NCI-H2227 treated with DMSO at 0.1 percent for 48 hours (cell line): Measurements from ENCODE around the gene ZNF117.
"Not testable (repeated sequence)": the region's sequence is repeated elsewhere in the genome, so short reads cannot be mapped to it uniquely, and the experiment has no call there.

Experiments used
- DNase-seq: peaks from one replicate; lab custom pipeline; 2025; lab: John Stamatoyannopoulos, UW

Gene ZNF117

DNA sequence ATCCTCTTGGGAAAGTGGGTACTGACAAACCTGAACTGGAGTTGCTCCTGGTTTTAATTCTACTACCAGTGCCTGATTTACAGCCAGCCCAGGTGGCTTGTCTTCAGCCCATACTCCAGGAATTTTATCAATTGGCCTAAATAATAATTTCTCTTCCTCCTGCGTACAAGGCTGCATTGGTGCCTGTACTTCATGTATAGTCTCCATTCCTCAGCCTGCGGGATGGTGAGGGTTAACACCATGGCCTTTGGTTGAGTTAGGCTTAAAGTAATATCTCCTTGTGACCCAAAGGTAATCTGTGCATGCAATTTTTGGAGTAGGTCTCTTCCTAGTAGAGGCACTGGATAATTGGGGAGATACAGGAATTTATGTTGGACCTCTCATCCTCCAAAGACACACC, 5.5 kb upstream of the ZNF117 start:
- DNase-seq: no peak

DNA sequence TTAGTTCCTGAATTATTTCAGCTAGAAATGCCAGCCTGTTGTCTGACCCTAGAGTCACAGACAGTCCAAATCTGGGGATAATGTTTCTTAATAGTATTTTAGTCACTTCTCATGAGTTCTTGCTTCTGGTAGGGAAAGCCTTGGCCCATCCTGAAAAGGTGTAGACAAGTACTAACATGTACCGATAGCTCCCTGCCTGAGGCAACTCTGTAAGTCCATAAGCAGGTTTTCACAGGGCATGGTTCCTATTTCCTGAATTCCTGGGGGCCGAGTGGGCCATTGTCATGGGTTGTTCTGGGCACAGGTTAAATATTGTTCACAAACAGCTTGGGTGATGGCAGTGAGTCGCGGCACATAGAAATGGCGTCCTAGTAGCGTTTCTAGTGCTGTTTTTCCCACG, 3.1 kb upstream of the ZNF117 start:
- no peak for DNase-seq

DNA sequence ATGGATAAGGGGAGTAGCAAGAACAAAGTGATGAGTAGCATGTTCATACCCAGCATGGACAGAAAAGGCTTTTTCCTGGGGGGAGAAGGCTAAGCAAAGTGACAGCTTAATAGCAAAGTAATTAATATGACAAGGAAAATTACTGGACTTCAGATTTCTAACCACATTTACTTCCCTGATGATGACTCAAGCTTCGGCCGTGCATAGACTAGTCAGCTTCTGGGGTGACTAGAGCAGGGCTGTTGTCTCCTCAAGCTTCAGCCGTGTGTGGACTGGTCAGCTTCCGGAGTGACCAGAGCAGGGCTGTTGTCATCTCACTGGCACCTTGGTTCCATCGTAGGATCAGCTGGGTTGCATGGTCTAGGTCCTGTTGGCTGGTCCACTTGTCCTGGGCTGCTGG, 2.1 kb upstream of the ZNF117 start:
- no peak for DNase-seq

DNA sequence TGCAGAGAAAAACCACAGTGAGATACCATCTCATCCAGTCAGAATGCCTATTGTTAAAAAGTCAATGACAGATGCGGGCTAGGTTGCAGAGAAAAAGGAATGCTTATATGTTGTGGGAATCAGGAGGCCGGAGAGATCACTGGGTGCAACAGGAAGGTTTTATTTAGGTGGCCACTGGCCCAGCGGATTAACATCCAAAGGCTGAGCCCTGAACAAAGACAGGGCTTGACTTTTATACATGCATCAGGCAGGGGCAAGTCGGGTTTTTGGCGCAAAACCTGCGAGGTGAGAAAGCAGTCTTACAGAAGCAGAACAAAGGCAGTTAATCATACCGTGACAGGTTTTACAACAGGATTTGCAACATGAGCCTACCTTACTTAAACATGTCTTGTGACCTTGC, 620 bp downstream of the ZNF117 start:
- DNase-seq: no peak

DNA sequence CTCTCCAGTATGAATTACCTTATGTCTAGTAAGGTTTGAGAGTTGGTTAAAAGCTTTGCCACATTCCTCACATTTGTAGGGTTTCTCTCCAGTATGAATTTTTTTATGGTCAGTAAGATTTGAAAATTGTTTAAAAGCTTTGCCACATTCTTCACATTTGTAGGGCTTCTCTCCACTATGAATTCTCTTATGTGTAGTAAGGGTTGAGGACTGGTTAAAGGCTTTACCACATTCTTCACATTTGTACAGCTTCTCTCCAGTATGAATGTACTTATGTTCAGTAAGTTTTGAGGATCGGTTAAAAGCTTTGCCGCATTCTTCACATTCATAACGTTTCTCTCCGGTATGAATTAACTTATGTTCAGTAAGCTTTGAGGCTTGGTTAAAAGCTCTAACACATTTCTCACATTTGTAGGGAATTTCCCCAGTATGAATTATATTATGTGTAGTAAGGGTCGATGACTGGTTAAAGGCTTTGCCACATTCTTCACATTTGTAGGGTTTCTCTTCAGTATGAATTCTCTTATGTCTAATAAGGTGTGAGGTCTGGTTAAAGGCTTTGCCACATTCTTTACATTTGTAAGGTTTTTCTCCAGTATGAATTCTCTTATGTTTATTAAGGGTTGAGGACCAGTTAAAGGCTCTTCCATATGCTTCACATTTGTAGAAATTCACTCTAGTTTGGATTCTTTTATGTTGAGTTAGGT, 12.2 kb downstream of the ZNF117 start:
- no peak for DNase-seq

DNA sequence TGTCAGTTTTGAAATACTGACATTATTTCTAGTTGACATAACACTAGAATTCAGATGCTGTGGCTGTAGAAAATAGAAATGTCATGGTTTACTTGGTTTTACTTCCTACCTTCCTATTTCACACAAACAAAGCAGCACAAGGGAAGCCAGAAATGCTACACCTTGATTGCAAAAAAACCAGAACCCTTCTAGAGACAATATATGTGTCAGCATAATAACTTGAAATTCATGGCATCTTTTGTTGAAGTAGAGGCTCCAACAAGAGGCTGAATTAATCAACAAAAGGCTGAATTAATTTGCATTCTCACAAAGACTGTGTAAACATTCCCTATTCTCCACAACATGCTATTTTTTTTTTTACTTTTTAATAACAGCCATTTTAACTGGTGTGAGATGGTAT, 25.2 kb downstream of the ZNF117 start:
- DNase-seq: no peak

DNA sequence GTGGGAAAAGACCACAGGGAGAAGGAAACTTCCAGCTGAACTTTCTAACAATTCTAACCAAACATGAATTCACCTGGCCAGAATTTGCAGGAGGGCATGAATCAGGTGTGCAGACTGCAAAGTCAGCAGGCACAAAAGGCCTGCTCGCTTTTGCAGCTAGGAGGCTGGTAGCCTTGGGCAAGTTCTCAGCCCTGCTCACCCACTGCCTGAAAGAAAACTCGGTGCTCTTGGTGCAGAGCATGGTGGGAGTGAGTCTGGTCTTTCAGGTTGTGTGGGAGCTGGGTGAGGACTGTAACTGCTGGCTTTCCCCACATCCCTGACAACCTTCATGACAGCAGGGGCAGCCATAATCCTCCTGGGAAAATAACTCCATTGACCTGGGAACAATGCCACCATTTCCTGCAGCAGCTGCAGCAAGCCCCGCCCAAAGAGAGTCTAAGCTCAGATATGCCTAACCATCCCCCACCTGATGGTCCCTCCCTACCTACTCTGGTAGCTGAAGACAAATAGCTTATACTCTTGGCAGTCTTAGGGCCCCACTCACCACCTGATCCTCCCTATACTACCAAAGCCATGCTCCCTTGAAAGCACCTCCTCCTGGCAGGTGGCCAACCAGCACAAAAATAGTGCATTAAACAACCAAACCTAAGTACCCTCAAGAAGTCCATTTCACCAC, 31.6 kb downstream of the ZNF117 start:
- no peak for DNase-seq

DNA sequence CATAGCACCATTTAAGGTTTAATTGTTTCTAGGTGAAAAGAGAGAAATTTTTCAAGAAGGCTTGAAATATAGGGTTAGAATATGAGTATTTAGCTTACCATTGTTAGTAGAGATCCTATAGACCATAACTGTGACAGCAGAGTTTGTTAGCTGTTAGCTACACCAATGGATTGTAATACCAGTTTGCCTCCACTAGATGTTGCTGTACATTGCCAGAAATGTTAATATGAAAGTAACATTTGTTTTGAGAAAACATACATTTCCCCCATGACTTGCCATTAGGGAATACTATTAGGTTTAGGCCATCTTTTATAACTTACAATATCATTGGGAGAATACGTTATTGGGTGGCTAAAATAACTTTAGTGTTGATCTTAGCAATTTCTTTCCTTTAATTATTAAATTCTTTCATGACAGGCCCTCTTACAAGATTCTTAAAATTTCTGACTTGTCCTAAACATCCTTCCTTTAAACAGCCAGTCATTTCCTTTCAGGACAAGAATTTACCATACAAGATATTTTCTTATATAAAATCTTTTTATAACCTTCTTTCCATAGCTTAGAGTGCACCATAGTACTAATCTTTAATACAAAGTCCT, 39.5 kb downstream of the ZNF117 start:
- peak; percentile 78 for DNase-seq

DNA sequence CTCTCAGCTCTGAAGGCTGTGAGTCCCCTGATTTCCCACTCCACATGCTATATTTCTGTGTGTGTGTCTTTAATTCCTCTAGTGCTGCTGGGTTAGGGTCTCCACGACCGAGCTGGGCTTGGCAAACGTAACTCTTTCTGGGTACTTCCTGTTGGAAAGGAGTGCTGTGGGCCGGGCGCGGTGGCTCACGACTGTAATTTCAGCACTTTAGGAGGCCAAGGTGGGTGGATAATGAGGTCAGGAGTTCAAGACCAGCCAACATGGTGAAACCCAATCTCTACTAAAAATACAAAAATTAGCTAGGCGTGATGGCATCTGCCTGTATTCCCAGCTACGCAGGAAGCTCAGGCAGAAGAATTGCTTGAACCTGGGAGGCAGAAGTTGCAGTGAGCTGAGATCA, 40.2 kb downstream of the ZNF117 start:
- DNase-seq: not testable (repeated sequence)

DNA sequence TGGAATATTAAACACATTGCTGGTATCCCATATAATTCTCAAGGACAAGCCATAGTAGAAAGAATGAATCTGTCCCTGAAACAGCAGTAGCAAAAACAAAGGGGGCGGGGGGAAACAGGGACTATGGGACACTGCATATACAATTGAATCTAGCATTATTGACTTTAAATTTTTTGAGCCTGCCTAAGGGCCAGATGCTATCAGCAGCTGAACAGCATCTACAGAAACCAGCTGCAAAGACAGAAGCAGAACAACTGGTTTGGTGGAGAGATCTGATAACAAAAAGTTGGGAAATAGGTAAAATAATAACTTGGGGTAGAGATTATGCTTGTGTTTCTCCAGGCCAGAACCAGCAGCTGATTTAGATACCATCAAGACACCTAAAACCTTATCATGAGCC, 42.1 kb downstream of the ZNF117 start:
- DNase-seq: not testable (repeated sequence)

DNA sequence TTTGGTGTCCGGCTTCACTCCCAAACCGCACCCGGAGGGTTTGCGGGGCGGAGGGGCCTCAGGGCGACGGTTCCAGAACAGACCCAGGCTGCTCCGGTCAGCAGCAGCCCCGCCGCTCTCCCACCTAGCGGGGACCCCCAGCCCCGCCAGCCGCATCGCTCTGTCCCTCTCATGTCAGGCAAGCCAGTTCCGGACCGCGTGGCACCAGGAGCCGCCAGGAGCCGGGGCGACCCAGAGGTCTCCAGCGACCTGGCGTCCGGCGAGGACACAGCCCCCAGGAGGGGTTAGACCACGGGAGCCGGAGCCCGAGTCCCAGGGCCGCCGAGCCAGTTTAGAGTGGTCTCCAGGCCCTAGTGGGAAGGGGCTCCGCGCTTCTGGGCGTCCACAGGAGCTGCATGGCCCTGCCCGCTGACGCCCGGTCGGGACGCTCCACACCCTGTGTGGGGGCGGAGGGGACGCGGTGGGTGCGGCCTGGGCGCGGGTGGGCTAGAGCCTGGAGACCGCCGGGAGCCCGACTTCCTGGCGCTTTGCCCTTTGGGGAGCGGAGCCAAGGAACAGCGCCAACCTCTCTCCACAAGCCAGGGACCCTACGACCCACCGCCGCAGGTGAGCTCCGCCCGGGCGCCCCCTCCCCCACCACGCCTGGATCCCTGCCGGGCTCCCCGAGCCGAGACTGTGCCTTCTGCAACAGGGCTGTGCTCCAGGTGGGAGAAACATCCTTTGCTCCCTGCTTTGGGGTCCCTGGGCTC, 43.4 kb downstream of the ZNF117 start:
- no peak for DNase-seq

DNA sequence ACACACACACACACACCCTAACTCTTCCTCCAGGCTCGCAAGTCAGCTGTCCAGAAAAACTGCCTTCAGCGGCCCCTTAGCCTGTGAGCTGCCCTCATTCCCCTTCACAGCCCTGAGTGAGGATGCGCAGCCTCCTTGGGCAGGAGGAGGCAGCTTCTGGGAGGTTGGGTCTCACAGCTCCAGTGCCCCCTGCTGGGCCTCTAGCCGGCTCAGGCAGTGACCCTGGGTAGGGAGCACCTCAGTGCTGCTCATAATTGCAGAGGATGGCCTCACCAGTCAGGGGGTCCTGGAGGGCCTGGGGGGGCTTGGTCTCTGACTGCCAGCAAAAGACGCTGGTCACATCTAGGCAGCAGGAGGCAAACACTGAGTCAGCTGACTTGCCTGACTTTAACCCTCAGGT, 44.1 kb downstream of the ZNF117 start:
- no peak for DNase-seq

DNA sequence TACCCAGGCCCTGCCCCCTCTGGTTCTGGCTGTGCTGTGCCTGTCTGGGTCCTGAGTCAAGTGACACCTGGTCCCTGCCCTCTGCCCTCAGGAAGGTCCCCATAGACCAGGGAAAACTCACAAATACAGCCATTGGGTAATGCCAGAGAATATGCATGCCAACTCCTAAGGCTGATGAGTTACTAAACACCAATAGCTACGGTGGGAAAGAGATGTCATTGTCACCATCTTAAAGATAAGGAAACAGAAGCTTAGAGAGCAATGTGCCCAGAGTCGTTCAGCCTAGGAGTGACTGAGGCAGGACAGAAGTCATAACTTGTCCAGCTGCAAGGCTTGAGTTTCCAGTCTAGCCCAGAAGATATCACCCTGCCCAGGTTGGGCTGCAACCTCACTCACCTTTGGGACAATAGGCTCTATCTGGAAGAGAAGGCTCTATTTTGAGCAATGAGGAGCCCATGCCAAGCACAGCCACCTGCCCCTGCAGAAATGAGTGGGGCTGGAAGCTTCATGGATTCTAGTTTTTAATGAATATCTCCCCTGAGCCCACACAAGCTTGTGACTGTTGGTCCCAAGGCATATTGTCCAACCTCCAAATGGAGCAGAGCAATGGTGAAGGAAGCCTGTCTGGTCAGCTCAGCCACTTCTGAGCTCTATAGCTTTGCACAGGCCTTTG, 45.2 kb downstream of the ZNF117 start:
- no peak for DNase-seq

DNA sequence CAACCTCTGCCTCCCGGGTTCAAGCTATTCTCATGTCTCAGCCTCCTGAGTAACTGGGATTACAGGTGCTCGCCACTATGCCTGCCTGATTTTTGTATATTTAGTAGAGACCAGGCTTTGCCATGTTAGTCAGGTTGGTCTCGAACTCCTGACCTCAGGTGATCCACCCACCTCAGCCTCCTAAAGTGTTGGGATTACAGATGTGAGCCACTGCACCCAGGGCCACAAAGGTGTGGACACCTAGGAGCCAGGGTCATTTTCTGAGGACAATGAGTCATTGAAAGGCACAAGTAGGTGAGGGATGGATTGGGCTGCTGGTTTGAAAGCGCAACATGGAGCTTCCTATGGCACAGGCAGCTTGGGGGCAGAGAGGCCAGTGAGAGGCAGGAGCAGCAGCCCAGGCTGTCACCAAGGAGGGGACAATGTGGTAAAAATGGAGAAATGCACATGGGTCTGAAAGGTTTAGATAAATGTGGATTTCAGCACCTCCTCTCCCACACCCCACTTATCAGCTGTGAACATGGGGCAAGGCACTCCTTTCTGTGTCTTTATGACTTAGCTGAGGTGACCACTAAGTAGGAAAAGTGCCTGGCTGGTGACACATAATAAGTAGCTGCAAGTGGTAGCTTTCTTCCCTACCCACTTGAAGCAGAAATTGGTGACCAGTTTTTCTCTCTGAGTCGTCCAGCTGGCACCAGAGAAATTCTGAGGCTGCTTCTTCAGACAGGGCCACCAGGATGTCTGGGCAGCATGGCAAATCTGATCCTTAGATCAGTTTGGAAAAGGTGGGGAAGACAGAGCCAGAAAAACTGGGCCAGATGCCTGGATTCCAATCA, 46.0 kb downstream of the ZNF117 start:
- not testable (repeated sequence) for DNase-seq

DNA sequence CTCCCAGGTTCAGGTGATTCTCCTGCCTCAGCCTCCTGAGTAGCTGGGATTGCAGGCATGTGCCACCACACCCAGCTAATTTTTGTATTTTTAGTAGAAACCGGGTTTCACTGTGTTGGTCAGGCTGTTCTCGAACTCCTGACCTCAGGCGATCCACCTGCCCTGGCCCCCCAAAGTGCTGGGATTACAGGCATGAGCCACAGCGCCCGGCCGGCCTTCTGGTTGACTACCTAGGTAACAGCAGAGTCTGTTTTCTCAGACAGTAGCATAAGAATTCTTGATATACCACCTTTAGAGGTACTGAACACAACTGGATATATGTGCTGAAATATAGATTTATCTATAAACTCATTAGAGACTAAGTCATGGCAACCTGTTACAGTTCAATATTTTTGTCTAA, 50.8 kb downstream of the ZNF117 start:
- DNase-seq: not testable (repeated sequence)

DNA sequence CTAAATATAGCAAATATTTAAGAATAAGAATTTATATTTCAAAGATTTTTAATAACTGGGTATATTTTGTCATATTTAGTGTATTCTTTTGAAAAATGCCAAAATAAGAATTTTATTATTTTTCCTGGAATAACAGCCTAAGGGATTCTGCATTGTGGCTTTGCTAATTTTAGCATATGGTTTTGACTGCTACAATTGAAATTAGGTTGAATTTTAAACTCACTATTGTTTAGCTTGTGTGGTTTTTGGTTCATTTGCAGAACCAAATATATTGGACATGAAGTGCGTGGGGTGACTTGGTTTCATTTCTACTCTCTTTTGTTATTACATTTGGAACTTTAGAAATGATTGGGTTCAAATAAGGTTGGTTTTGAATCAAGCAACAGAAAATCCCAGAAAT, 52.3 kb downstream of the ZNF117 start:
- no peak for DNase-seq

DNA sequence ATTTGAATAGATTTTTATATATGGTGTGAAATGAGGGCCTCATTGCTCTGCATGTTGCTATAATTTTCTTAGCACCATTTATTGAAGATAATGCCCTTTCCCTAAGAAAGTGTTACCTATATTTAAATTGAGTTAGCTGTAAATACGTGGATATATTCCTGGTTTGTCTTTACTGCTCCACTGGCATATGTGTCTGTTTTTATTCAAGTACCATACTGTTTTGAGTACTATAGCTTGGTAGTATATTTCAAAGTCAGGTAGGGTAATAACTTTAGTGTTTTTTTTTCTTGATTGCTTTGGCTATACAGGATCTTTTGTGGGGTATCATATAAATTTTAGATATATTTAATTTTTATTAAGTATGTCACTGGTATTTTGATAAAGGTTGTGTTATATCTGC, 56.4 kb downstream of the ZNF117 start:
- no peak for DNase-seq

DNA sequence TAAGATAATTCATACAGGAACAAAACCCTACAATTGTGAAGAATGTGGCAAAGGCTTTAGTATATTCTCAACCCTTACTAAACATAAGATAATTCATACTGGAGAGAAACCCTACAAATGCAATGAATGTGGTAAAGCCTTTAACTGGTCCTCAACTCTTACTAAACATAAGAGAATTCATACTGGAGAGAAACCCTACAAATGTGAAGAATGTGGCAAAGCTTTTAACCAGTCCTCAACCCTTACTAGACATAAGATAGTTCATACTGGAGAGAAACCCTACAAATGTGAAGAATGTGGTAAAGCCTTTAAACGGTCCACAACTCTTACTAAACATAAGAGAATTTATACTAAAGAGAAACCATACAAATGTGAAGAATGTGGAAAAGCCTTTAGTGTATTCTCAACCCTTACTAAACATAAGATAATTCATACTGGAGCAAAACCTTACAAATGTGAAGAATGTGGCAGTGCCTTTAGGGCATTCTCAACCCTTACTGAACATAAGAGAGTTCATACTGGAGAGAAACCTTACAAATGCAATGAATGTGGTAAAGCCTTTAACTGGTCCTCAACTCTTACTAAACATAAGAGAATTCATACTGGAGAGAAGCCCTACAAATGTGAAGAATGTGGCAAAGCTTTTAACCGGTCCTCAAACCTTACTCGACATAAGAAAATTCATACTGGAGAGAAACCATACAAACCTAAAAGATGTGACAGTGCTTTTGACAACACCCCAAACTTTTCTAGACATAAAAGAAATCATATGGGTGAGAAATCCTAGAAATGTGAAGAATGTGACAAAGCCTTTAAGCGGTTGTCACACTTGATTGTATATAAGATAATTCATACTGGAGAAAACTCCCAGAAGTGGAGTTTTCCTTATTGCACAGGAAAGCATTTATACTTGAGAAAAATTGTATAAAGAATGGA, 62.3 kb downstream of the ZNF117 start:
- not testable (repeated sequence) for DNase-seq
